Measurements from ENCODE around the gene BCO2. TPM values are rescaled to one million over a fixed set of nuclear protein-coding genes. Genes with fewer than 3 reads are reported as not detected.

The BCO2 gene
- total RNA-seq, 1 experiment from 2014 or later: 2.9 TPM

DNA sequence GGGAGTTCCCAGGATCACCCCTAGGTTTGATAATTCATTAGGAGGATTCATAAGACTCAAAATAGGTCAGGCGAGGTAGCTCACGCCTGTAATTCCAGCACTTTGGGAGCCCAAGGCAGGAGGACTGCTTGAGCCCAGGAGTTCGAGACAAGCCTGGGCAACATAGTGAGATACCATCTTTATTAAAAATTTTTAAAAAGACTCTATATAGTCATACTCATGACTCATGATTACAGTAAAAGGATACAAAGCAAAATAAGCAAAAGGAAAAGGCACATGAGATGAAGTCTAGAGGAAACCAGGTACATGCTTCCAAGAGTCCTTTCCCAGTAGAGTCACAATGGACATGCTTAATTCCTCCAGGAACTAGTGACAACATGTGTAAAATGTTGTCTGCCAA, 37.0 kb downstream of the BCO2 start:
- no peaks in the 10 kb centered on the region for H3K36me3 ChIP-seq (ENCODE audit: low read depth, low read length)
- peaks cover 23% of the 10 kb centered on the region for H3K4me1 ChIP-seq (ENCODE audit: insufficient read depth, low read length)
- no peaks in the 10 kb centered on the region for H3K79me2 ChIP-seq (ENCODE audit: low read length)
- intact Hi-C loops (cut with micrococcal nuclease): no loop called here
- no peaks in the 10 kb centered on the region for H3K27me3 ChIP-seq (ENCODE audit: low read length)
- TF ChIP-seq, protein P1, sequence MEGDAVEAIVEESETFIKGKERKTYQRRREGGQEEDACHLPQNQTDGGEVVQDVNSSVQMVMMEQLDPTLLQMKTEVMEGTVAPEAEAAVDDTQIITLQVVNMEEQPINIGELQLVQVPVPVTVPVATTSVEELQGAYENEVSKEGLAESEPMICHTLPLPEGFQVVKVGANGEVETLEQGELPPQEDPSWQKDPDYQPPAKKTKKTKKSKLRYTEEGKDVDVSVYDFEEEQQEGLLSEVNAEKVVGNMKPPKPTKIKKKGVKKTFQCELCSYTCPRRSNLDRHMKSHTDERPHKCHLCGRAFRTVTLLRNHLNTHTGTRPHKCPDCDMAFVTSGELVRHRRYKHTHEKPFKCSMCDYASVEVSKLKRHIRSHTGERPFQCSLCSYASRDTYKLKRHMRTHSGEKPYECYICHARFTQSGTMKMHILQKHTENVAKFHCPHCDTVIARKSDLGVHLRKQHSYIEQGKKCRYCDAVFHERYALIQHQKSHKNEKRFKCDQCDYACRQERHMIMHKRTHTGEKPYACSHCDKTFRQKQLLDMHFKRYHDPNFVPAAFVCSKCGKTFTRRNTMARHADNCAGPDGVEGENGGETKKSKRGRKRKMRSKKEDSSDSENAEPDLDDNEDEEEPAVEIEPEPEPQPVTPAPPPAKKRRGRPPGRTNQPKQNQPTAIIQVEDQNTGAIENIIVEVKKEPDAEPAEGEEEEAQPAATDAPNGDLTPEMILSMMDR (conservative IDR thresholded peaks at IDR 0.05; ENCODE audit: low read depth, low read length): no peak
- TF ChIP-seq EZH2phosphoT487 (IDR thresholded peaks at IDR 0.05; ENCODE audit: borderline replicate concordance, low read length) (no peak), EZH2 (IDR thresholded peaks at IDR 0.05; ENCODE audit: low read length, unreplicated experiment) (no peak)
- H3K9ac ChIP-seq (ENCODE audit: low read length): no peak overlapping the region
- no peaks in the 10 kb centered on the region for H4K20me1 ChIP-seq (ENCODE audit: low read length)
- no peak overlapping the region for H3K27ac ChIP-seq (ENCODE audit: low read length)
- no peaks in the 10 kb centered on the region for H3K9me2 ChIP-seq (replicated peaks; ENCODE audit: low read length)
- DNase-seq: no peak
- ATAC-seq: peak; percentile 56
- ChIA-PET CTCF (no interaction called here), POLR2A (ENCODE audit: unreplicated experiment) (no interaction called here)
- no peak overlapping the region for H2AFZ ChIP-seq (ENCODE audit: low read length)
- H3K4me3 ChIP-seq (ENCODE audit: low read length): no peak overlapping the region
- BruUV-seq (replicated peaks): no TSS peak
- H3K4me2 ChIP-seq (ENCODE audit: low read length): no peak overlapping the region
- no peaks in the 10 kb centered on the region for H3F3A ChIP-seq (ENCODE audit: low read length, unreplicated experiment)
- no peaks in the 10 kb centered on the region for H3K9me3 ChIP-seq (ENCODE audit: low read length)

DNA sequence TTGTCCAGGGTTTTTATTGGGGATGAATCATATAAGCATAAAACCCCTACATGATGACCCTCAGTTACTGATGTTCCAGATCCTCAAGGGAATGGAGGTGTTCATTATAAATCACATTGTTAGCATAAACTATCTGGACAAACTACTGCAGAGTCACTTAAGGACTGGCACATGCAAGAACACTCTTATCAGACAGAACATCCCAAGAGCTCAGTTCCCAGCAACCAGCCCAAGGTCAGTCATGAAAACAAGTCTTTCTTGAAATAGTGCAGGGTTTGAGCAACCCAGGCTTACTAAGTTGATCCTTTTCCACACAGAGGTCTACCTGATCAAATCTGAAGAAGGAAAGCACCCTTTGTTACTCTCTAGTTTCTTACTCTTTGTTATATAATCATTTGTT, 37.4 kb downstream of the BCO2 start:
- H3K4me2 ChIP-seq (ENCODE audit: low read length): no peak overlapping the region
- H3K36me3 ChIP-seq (ENCODE audit: low read depth, low read length): no peaks in the 10 kb centered on the region
- TF ChIP-seq, protein P1 (conservative IDR thresholded peaks at IDR 0.05; ENCODE audit: low read depth, low read length): no peak
- no peak for TF ChIP-seq EZH2 (IDR thresholded peaks at IDR 0.05; ENCODE audit: low read length, unreplicated experiment)
- no peak for TF ChIP-seq EZH2phosphoT487 (IDR thresholded peaks at IDR 0.05; ENCODE audit: borderline replicate concordance, low read length)
- no peaks in the 10 kb centered on the region for H3K27me3 ChIP-seq (ENCODE audit: low read length)
- H3K9me3 ChIP-seq (ENCODE audit: low read length): no peaks in the 10 kb centered on the region
- H3K4me1 ChIP-seq (ENCODE audit: insufficient read depth, low read length): peaks cover 23% of the 10 kb centered on the region
- intact Hi-C loops (cut with micrococcal nuclease): no loop called here
- no peak overlapping the region for H3K27ac ChIP-seq (ENCODE audit: low read length)
- no peak for ATAC-seq
- BruUV-seq (replicated peaks): no TSS peak
- H3F3A ChIP-seq (ENCODE audit: low read length, unreplicated experiment): no peaks in the 10 kb centered on the region
- no peak overlapping the region for H3K4me3 ChIP-seq (ENCODE audit: low read length)
- H3K9ac ChIP-seq (ENCODE audit: low read length): no peak overlapping the region
- no peak overlapping the region for H2AFZ ChIP-seq (ENCODE audit: low read length)
- no peaks in the 10 kb centered on the region for H3K9me2 ChIP-seq (replicated peaks; ENCODE audit: low read length)
- ChIA-PET POLR2A (ENCODE audit: unreplicated experiment) (no interaction called here), CTCF (no interaction called here)
- H4K20me1 ChIP-seq (ENCODE audit: low read length): no peaks in the 10 kb centered on the region
- no peaks in the 10 kb centered on the region for H3K79me2 ChIP-seq (ENCODE audit: low read length)
- DNase-seq: peak; percentile 30

GRCh38 chr11:112213753-112214152, 38.4 kb downstream of the BCO2 start:
- DNase-seq: no peak
- H3K79me2 ChIP-seq (ENCODE audit: low read length): no peaks in the 10 kb centered on the region
- intact Hi-C loops (cut with micrococcal nuclease): no loop called here
- no TSS peak for BruUV-seq (replicated peaks)
- H4K20me1 ChIP-seq (ENCODE audit: low read length): no peaks in the 10 kb centered on the region
- no peak overlapping the region for H3K27ac ChIP-seq (ENCODE audit: low read length)
- no peak overlapping the region for H3K4me3 ChIP-seq (ENCODE audit: low read length)
- CTCF ChIA-PET: no interaction called here
- TF ChIP-seq EZH2phosphoT487 (IDR thresholded peaks at IDR 0.05; ENCODE audit: borderline replicate concordance, low read length): no peak
- TF ChIP-seq EZH2 (IDR thresholded peaks at IDR 0.05; ENCODE audit: low read length, unreplicated experiment): no peak
- TF ChIP-seq, protein P1 (conservative IDR thresholded peaks at IDR 0.05; ENCODE audit: low read depth, low read length): no peak
- ATAC-seq: no peak
- POLR2A ChIA-PET (ENCODE audit: unreplicated experiment): no interaction called here
- no peaks in the 10 kb centered on the region for H3K27me3 ChIP-seq (ENCODE audit: low read length)
- H3F3A ChIP-seq (ENCODE audit: low read length, unreplicated experiment): no peaks in the 10 kb centered on the region
- no peaks in the 10 kb centered on the region for H3K9me3 ChIP-seq (ENCODE audit: low read length)
- no peak overlapping the region for H3K9ac ChIP-seq (ENCODE audit: low read length)
- H3K9me2 ChIP-seq (replicated peaks; ENCODE audit: low read length): no peaks in the 10 kb centered on the region
- no peaks in the 10 kb centered on the region for H3K36me3 ChIP-seq (ENCODE audit: low read depth, low read length)
- H3K4me1 ChIP-seq (ENCODE audit: insufficient read depth, low read length): peaks cover 23% of the 10 kb centered on the region
- H2AFZ ChIP-seq (ENCODE audit: low read length): no peak overlapping the region
- no peak overlapping the region for H3K4me2 ChIP-seq (ENCODE audit: low read length)
